LNCaP clone FGC (cell line): ENCODE measurements around the gene ZFP90.

Experiments used
- DNase-seq: peaks from one replicate; pipeline ENCODE4 v3.0.0-alpha.2; 2011; ENCODE audit warnings: low read depth
- H3K4me3 ChIP-seq: 2 replicates; pipeline ENCODE4 v1.5.1; 2011; ENCODE audit warnings: mild to moderate bottlenecking, low read depth, low read length, control low read depth
- TF ChIP-seq, protein P1 (sequence below): IDR thresholded peaks from 2 replicates; pipeline ENCODE4 v1.5.1; 2012; ENCODE audit warnings: mild to moderate bottlenecking; ENCODE audit not compliant: control insufficient read depth, insufficient read depth; ENCODE audit errors: extremely low read depth

The ZFP90 gene

DNA sequence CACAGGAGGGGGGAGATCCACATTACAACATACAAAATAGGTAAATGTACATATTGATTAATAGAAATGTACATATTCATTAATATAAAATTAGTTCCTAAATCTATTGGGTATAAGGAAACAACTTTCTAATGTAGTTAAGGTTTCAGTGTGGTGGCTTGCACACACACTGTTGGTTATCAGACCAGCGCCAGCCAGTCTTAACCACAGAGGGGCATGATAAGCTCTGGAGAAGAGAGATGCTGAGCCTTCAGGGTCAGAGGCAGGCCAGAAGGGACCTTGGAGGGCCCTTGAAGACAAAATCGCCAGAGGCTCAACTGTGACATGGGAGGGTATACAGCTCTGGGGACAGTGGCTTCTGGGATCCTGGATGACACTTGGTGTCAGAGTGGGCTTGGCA, 10.9 kb upstream of the ZFP90 start:
- TF ChIP-seq, protein P1, sequence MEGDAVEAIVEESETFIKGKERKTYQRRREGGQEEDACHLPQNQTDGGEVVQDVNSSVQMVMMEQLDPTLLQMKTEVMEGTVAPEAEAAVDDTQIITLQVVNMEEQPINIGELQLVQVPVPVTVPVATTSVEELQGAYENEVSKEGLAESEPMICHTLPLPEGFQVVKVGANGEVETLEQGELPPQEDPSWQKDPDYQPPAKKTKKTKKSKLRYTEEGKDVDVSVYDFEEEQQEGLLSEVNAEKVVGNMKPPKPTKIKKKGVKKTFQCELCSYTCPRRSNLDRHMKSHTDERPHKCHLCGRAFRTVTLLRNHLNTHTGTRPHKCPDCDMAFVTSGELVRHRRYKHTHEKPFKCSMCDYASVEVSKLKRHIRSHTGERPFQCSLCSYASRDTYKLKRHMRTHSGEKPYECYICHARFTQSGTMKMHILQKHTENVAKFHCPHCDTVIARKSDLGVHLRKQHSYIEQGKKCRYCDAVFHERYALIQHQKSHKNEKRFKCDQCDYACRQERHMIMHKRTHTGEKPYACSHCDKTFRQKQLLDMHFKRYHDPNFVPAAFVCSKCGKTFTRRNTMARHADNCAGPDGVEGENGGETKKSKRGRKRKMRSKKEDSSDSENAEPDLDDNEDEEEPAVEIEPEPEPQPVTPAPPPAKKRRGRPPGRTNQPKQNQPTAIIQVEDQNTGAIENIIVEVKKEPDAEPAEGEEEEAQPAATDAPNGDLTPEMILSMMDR, result no peak
- H3K4me3 ChIP-seq, result no peak overlapping the region
- no peak for DNase-seq

DNA sequence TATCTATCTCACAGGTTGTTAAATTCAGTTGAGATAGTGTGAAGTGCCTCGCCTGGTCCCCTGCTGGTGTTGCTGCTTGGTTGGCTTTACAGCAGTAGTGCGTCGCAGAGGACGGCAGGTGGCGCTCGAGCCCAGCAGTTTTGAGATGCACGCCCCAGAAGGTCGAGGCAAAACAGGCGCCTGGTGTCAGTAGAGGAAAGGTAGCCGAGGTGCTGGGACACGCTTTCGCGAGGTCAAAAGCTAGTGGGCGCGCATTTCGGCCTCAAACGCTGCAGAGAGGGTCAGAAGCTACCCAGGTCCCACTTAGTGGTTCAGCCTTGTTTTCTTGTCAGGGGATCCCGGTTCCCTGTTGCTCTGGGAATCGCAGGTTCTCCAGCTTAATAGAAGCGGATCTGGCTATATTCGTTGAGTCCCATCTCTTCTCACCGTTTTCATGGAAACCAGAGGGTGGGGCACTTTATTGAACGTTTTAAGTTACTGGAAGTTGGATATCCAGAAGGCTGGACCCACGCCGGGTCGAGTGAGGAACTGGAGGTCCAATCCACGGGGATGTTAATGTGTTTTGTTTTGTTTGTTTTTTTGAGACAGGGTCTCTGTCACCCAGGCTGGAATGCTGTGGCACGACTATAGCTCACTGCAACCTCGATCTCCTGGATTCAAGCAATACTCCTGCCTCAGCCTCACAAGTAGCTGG, 10.3 kb upstream of the ZFP90 start:
- TF ChIP-seq, protein P1, result peak; percentile 99
- no peak overlapping the region for H3K4me3 ChIP-seq
- DNase-seq, result peak; percentile 51

DNA sequence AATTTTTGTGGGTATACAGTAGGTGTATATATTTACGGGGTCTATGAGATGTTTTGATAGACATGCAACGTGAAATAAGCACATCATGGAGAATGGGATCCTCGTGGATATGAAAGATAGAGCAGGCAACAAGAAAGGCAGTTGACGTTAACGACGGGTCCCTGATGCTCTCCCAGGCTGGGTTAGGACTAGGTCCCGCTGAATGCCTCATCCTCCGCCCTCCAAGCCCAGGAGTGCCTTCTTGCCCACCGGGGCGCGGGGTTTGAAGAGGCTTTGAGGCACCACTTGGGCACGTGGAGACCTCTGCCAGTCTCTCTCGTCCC, 9.5 kb upstream of the ZFP90 start:
- TF ChIP-seq, protein P1, result no peak
- DNase-seq, result no peak

DNA sequence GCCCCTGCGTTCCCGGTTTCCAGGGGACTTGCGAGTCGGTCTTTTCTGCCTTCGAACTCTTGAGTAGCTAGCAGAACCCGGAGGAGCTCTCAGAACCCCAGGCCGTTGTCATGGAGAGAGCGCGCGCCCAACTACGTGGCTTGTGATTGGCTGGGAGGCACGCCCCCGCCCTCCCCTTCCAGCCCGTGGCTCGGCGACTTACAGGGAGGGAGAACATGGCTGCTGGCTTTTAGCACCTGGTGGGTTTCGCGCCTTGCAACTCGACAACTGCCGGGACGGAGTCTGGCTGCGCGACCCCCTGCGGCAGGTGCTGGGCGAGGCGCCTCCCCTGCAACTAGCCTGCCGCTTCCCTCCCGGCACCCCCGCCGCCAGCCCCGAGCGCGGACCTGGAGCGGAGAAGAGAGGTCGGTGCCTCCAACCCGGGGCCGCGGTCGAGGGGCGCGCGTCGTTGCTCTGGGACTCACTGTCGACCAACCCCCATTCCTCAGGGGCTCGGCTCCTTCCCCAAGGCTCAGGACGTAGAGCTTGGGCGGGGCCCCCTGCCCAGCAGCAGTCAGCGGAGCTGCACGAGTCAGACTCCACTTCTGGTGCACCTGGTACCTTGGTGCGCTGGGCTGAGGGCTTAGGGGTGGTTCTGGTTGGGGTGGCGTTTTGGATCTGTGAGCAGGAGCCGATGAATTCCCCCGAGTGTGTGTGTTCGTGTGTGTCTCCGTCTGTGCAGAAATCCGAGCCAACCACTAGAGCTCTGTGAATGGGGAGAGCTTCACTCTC, 9.0 kb upstream of the ZFP90 start:
- DNase-seq, result peak; percentile 58
- TF ChIP-seq, protein P1, result no peak
- H3K4me3 ChIP-seq, result peak overlapping the region; percentile 96

More for the DNA sequence above, 9.5 kb upstream of the ZFP90 start:
- H3K4me3 ChIP-seq, result peak overlapping the region; percentile 96

DNA sequence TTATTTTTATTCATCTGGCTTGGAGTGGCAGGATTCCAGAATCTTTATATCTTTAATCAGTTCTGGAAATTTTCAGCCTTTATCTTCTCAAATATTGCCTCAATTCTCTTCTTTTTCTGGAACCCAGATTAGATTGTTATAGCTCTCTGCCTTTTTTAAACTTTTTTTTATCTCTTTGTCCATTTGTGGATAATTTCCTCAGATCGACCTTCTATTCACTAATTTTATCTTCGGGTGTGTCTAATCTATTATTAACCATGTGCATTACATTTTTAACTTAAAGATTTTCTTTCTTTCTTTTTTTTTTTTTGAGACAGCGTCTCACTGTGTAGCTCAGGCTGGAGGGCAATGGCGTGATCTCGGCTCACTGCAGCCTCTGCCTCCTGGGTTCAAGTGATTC, 5.2 kb upstream of the ZFP90 start:
- no peak for DNase-seq
- H3K4me3 ChIP-seq, result no peak overlapping the region
- TF ChIP-seq, protein P1, result no peak

DNA sequence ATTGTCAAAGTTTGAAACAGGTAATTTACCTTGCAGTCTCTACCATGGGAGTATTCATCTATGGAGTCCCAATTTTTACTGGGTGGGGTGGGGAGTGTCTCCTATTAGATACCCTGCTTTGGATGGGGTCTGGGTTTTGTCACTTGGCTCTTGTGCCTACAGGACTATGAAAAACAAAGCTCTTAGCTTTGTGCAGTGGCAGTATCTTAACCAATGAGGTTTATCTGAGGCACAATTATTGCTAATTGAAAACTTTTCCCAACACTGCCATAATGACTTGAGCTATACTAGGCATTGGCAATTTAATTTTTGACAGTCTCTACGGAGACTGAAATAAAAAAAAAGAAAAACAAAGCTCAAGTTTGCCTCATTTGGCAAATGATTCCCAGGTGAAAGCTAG, 3.8 kb upstream of the ZFP90 start:
- TF ChIP-seq, protein P1, result no peak
- DNase-seq, result no peak

DNA sequence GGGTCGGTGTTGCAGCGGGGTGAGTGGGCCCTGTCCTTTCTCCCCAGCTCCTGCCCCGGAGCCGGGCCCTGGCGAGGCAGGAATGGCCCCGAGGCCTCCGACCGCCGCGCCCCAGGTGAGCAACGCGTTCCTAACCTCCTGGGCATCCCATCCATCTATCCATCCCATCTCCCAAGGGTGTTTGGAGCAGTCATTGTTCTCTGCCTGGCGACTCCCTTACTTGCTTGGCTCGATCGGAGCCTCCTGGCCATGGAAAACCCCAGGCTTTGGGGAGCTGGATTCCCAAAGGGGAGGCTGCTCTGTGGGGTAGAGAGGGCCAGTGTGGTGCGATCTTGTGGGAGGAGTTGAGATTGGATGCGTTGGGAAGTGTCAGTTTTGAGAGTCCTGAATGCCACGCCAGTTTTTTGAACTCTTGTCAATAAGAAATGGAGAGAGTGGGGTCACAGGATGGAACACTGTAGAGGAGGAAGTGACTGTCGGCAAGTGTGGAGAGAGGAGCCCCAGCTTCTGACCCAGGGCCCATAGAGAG, 684 bp downstream of the ZFP90 start:
- DNase-seq, result no peak
- TF ChIP-seq, protein P1, result no peak
- peak overlapping the region; percentile 82 for H3K4me3 ChIP-seq

More for the DNA sequence above, 3.8 kb upstream of the ZFP90 start:
- no peak overlapping the region for H3K4me3 ChIP-seq
